Thyroid gland (tissue), 4 donors: ENCODE measurements around the gene SUPT3H. TPM values are rescaled to one million over a fixed set of nuclear protein-coding genes. Genes with fewer than 3 reads are reported as not detected.
"Not testable (repeated sequence)": the region's sequence is repeated elsewhere in the genome, so short reads cannot be mapped to it uniquely, and the experiment has no call there.

ENCODE experiments used
- DNase-seq, 2 donors: peaks; one replicate each; pipeline ENCODE4 v3.0.0-alpha.2; 2019
- H3K27ac ChIP-seq, 3 donors: fragments of 200-600 bp; sonication (generic); 1 replicate in 2 of 3; 2 replicates in 1 of 3; pipeline ENCODE4 v1.5.1; 2016 to 2019; ENCODE audit warnings: mild to moderate bottlenecking in 1 of 3, moderate library complexity in 1 of 3
- H3K27me3 ChIP-seq: fragments of 200-600 bp; sonication (generic); one replicate; pipeline ENCODE4 v1.5.1; 2019
- H3K36me3 ChIP-seq, 2 donors: fragments of 200-600 bp; sonication (generic); one replicate each; pipeline ENCODE4 v1.5.1; 2016 to 2019
- H3K4me1 ChIP-seq, 2 donors: fragments of 200-600 bp; sonication (generic); one replicate each; pipeline ENCODE4 v1.5.1; 2017 to 2019
- H3K4me3 ChIP-seq, 3 donors: fragments of 200-600 bp; sonication (generic); replicated peaks in 1 of 3; 1 replicate in 2 of 3; 2 replicates in 1 of 3; pipeline ENCODE4 v1.5.1; 2016; ENCODE audit warnings: mild to moderate bottlenecking in 1 of 3
- H3K9me3 ChIP-seq: fragments of 200-600 bp; sonication (generic); one replicate; pipeline ENCODE4 v1.5.1; 2017
- CTCF ChIP-seq, 6 experiments: fragments of 200-600 bp in 3 of 6; fragments of 450-650 bp in 3 of 6; sonication (generic) in 3 of 6; IDR thresholded peaks; one replicate each; pipeline ENCODE4 v1.5.1; 2016 to 2019; ENCODE audit warnings: antibody characterized with exemption in 6 of 6, mild to moderate bottlenecking in 2 of 6, inconsistent platforms in 1 of 6, moderate library complexity in 1 of 6
- POLR2A ChIP-seq, 2 donors: fragments of 450-650 bp; IDR thresholded peaks; one replicate each; pipeline ENCODE4 v1.6.1; 2017; ENCODE audit warnings: antibody characterized with exemption in 2 of 2, mild to moderate bottlenecking in 2 of 2, moderate library complexity in 1 of 2
- WGBS, 2 donors: methylation state at CpG; one replicate each; pipeline ENCODE4 v1.1.5; 2017; 5-methylcytosine and 5-hydroxymethylcytosine counted together
- intact Hi-C: fragments of 100-400 bp; cut with DNase I; formaldehyde crosslinking; loops from one replicate; pipeline ENCODE4 v1.15.1; 2023
- total RNA-seq, 4 donors: library from RNA; depleted of rRNA; stranded (reverse); fragments of >200 nt; gene quantifications; one replicate each; pipeline ENCODE4 v1.2.3, GENCODE V29; 2016

The SUPT3H gene
- total RNA-seq, 4 donors from 2014 or later = 9.8 to 21.6 (median 11.1) TPM

- H3K27me3 ChIP-seq = no peaks in the 10 kb centered on the region
- 91 to 96% methylated on average over 2 of the region's 2 CpGs for WGBS, 2 donors
- no peak overlapping the region for H3K27ac ChIP-seq
- no peaks in the 10 kb centered on the region for H3K4me1 ChIP-seq
- H3K36me3 ChIP-seq = no peaks in the 10 kb centered on the region
- H3K9me3 ChIP-seq = no peaks in the 10 kb centered on the region
- intact Hi-C loops = no loop called here
- no peak for DNase-seq
- no peak for TF ChIP-seq POLR2A (IDR thresholded peaks at IDR 0.05)
- no peak for TF ChIP-seq CTCF (IDR thresholded peaks at IDR 0.05)
- no peak overlapping the region for H3K4me3 ChIP-seq
Observed at GRCh38 chr6:45044510-45045252, 333.1 kb downstream of the SUPT3H start.

- WGBS, 2 donors = 85 to 91% methylated on average over 2 of the region's 2 CpGs
- no peaks in the 10 kb centered on the region for H3K27me3 ChIP-seq
- no peaks in the 10 kb centered on the region for H3K36me3 ChIP-seq
- no peak overlapping the region for H3K4me3 ChIP-seq
- H3K4me1 ChIP-seq = no peaks in the 10 kb centered on the region
- TF ChIP-seq CTCF (IDR thresholded peaks at IDR 0.05) (no peak), POLR2A (IDR thresholded peaks at IDR 0.05) (no peak)
- H3K27ac ChIP-seq = no peak overlapping the region
- H3K9me3 ChIP-seq = no peaks in the 10 kb centered on the region
- intact Hi-C loops = no loop called here
- no peak for DNase-seq
Observed at GRCh38 chr6:45044086-45044485, 333.6 kb downstream of the SUPT3H start.

GRCh38 chr6:45042673-45043072 lies 335.1 kb downstream of the SUPT3H start:
- H3K36me3 ChIP-seq, H3K27ac ChIP-seq, H3K9me3 ChIP-seq, intact Hi-C loops, H3K27me3 ChIP-seq, H3K4me1 ChIP-seq, H3K4me3 ChIP-seq, DNase-seq: not testable (repeated sequence)
- WGBS, 2 donors = 92 to 93% methylated on average over 2 of the region's 2 CpGs

- Histone ChIP-seq H3K9me3 (no peaks in the 10 kb centered on the region), H3K4me3 (no peak overlapping the region), H3K27ac (no peak overlapping the region), H3K36me3 (no peaks in the 10 kb centered on the region), H3K4me1 (no peaks in the 10 kb centered on the region), H3K27me3 (no peaks in the 10 kb centered on the region)
- 81 to 87% methylated on average over 1 of the region's 1 CpG for WGBS, 2 donors
- TF ChIP-seq CTCF (IDR thresholded peaks at IDR 0.05) (no peak), POLR2A (IDR thresholded peaks at IDR 0.05) (no peak)
- intact Hi-C loops = no loop called here
- DNase-seq = no peak
Observed at GRCh38 chr6:45038226-45038625, 339.5 kb downstream of the SUPT3H start.

GRCh38 chr6:45036103-45036502 lies 341.6 kb downstream of the SUPT3H start:
- H3K9me3 ChIP-seq = no peaks in the 10 kb centered on the region
- no peak for DNase-seq
- TF ChIP-seq POLR2A (IDR thresholded peaks at IDR 0.05) (no peak), CTCF (IDR thresholded peaks at IDR 0.05) (no peak)
- WGBS, 2 donors = 95 to 97% methylated on average over 3 of the region's 3 CpGs
- intact Hi-C loops = no loop called here
- H3K4me1 ChIP-seq = no peaks in the 10 kb centered on the region
- no peak overlapping the region for H3K27ac ChIP-seq
- no peak overlapping the region for H3K4me3 ChIP-seq
- H3K27me3 ChIP-seq = no peaks in the 10 kb centered on the region
- H3K36me3 ChIP-seq = no peaks in the 10 kb centered on the region
